GM23338 (cell line): ENCODE results near the gene RAB3IP. TPM values are rescaled to one million over a fixed set of nuclear protein-coding genes. Genes with fewer than 3 reads are reported as not detected.

ENCODE experiments used
- ATAC-seq: fragments of 200-7000 bp; cut with Tn5 transposase; 3 replicates; pipeline ENCODE4 v1.9.1; 2020
- DNase-seq: peaks from one replicate; pipeline ENCODE4 v3.0.0-alpha.2; 2015; ENCODE audit warnings: low spot score
- H2AFZ ChIP-seq: fragments of 200-600 bp; sonication (generic); 2 replicates; pipeline ENCODE4 v1.8.0; 2016; ENCODE audit warnings: antibody characterized with exemption, mild to moderate bottlenecking, moderate library complexity
- H3F3A ChIP-seq: fragments of 200-600 bp; sonication (generic); replicated peaks from 2 replicates; pipeline ENCODE4 v1.8.0; 2017; ENCODE audit warnings: antibody characterized with exemption, mixed run types, low read depth
- H3K27ac ChIP-seq: fragments of 200-600 bp; sonication (generic); 2 replicates; pipeline ENCODE4 v1.6.1; 2016; ENCODE audit warnings: low read depth
- H3K27me3 ChIP-seq: fragments of 200-600 bp; sonication (generic); 2 replicates; pipeline ENCODE4 v1.8.0; 2016; ENCODE audit warnings: mild to moderate bottlenecking, mixed run types, moderate library complexity; ENCODE audit not compliant: insufficient read depth
- H3K36me3 ChIP-seq: fragments of 200-600 bp; sonication (generic); 2 replicates; pipeline ENCODE4 v1.8.0; 2016; ENCODE audit warnings: mild to moderate bottlenecking; ENCODE audit not compliant: insufficient read depth
- H3K4me1 ChIP-seq: fragments of 200-600 bp; sonication (generic); 2 replicates; pipeline ENCODE4 v1.8.0; 2016; ENCODE audit warnings: mild to moderate bottlenecking, moderate library complexity; ENCODE audit not compliant: insufficient read depth
- H3K4me2 ChIP-seq: fragments of 200-600 bp; sonication (generic); 2 replicates; pipeline ENCODE4 v1.7.1; 2017; ENCODE audit warnings: mixed run types
- H3K4me3 ChIP-seq: fragments of 200-600 bp; sonication (generic); 2 replicates; pipeline ENCODE4 v1.6.1; 2016; ENCODE audit warnings: mixed run types
- H3K79me2 ChIP-seq: fragments of 200-600 bp; sonication (generic); replicated peaks from 2 replicates; pipeline ENCODE4 v1.8.0; 2017; ENCODE audit warnings: mild to moderate bottlenecking; ENCODE audit not compliant: insufficient read depth
- H3K9me2 ChIP-seq: fragments of 200-600 bp; sonication (generic); 2 replicates; pipeline ENCODE4 v1.8.0; 2017; ENCODE audit not compliant: insufficient read depth
- H4K20me1 ChIP-seq: fragments of 200-600 bp; sonication (generic); replicated peaks from 2 replicates; pipeline ENCODE4 v1.8.0; 2017; ENCODE audit warnings: mild to moderate bottlenecking; ENCODE audit not compliant: insufficient read depth
- H3K27ac Mint-ChIP-seq: 2 replicates; pipeline ENCODE4 v1.8.0; 2020; ENCODE audit warnings: inconsistent platforms, mild to moderate bottlenecking, moderate library complexity, mixed read lengths
- H3K27me3 Mint-ChIP-seq: 3 replicates; pipeline ENCODE4 v1.8.0; 2022; ENCODE audit warnings: low read depth, mild to moderate bottlenecking, moderate library complexity, mixed read lengths, inconsistent platforms; ENCODE audit not compliant: insufficient read depth, poor library complexity
- H3K36me3 Mint-ChIP-seq: 3 replicates; pipeline ENCODE4 v1.8.0; 2021; ENCODE audit warnings: low read depth, mild to moderate bottlenecking, inconsistent platforms, moderate library complexity, mixed read lengths
- H3K4me1 Mint-ChIP-seq: 3 replicates; pipeline ENCODE4 v1.8.0; 2020; ENCODE audit warnings: mild to moderate bottlenecking, inconsistent platforms, mixed read lengths
- H3K4me3 Mint-ChIP-seq: 3 replicates; pipeline ENCODE4 v1.8.0; 2021; ENCODE audit warnings: moderate library complexity, mild to moderate bottlenecking, inconsistent platforms, mixed read lengths
- H3K9me3 Mint-ChIP-seq: 3 replicates; pipeline ENCODE4 v1.8.0; 2020; ENCODE audit warnings: moderate library complexity, mild to moderate bottlenecking, inconsistent platforms, mixed read lengths
- CREB1 ChIP-seq: fragments of 250-450 bp; sonication (Bioruptor Pico); IDR thresholded peaks from 2 replicates; pipeline ENCODE4 v1.5.0; 2020; ENCODE audit warnings: low read depth, mild to moderate bottlenecking, moderate library complexity
- EZH2 ChIP-seq: fragments of 200-600 bp; sonication (generic); IDR thresholded peaks from one replicate; pipeline ENCODE4 v1.8.0; 2017; ENCODE audit warnings: antibody characterized with exemption, mild to moderate bottlenecking, low read depth; ENCODE audit not compliant: unreplicated experiment
- JUNB ChIP-seq: IDR thresholded peaks from one replicate; pipeline ENCODE4 v1.6.1; 2016; ENCODE audit warnings: antibody characterized with exemption; ENCODE audit not compliant: unreplicated experiment
- STAT1 ChIP-seq: IDR thresholded peaks from one replicate; pipeline ENCODE4 v1.6.1; 2016; ENCODE audit warnings: antibody characterized with exemption; ENCODE audit not compliant: unreplicated experiment
- ZNF114 ChIP-seq: fragments of 250-450 bp; sonication (Bioruptor Pico); IDR thresholded peaks from 2 replicates; pipeline ENCODE4 v1.5.0; 2020; ENCODE audit warnings: mild to moderate bottlenecking, moderate library complexity
- ZNF462 ChIP-seq: fragments of 250-450 bp; sonication (Bioruptor Pico); IDR thresholded peaks from 2 replicates; pipeline ENCODE4 v1.5.0; 2020; ENCODE audit warnings: mild to moderate bottlenecking, moderate library complexity
- polyA plus RNA-seq: library from polyadenylated mRNA; unstranded; fragments of >200 nt; fragmentation: Nextera tagmentation; extraction: Ambion mirVana; gene quantifications from 2 replicates; pipeline ENCODE4 v1.2.1, GENCODE V29; 2016
- total RNA-seq: library from RNA; depleted of rRNA; stranded (reverse); fragments of >200 nt; shearing (Covaris generic); gene quantifications from 2 replicates; pipeline ENCODE4 v1.2.3, GENCODE V29; 2014

Gene RAB3IP
- total and polyA plus RNA-seq, 2 experiments from 2014 or later, result 48.6 TPM

GRCh38 chr12:69755302-69755701 is 16.6 kb downstream of the RAB3IP start (continued):
- no peak for TF ChIP-seq ZNF462

- Mint-ChIP-seq H3K27ac (no peak overlapping the region), H3K4me1 (no peaks in the 10 kb centered on the region; the same call in 2 of the 3 replicates), H3K4me3 (no peak overlapping the region), H3K36me3 (peaks cover 51% of the 10 kb centered on the region), H3K27me3 (peaks cover 4% of the 10 kb centered on the region), H3K9me3 (peaks cover 33% of the 10 kb centered on the region)
- no peak for TF ChIP-seq ZNF114 (CRISPR knock-in tag)
- TF ChIP-seq STAT1, result no peak
- no peak for TF ChIP-seq CREB1
- no peak for TF ChIP-seq JUNB
- no peak for TF ChIP-seq EZH2
- Histone ChIP-seq H3K4me3 (no peak overlapping the region), H3K9me2 (no peaks in the 10 kb centered on the region; the same call in 1 of the 2 replicates), H3K79me2 (peaks cover 3% of the 10 kb centered on the region; the same call in 1 of the 2 replicates), H3K4me1 (no peaks in the 10 kb centered on the region), H3K4me2 (no peak overlapping the region), H2AFZ (no peak overlapping the region), H3K27ac (no peak overlapping the region), H3K27me3 (no peaks in the 10 kb centered on the region), H4K20me1 (no peaks in the 10 kb centered on the region), H3F3A (no peaks in the 10 kb centered on the region), H3K36me3 (no peaks in the 10 kb centered on the region)
- DNase-seq (no peak), ATAC-seq (no peak)
Observed at GRCh38 chr12:69756088-69756755, 17.6 kb downstream of the RAB3IP start.
